H9 (cell line): ENCODE data around the gene KRTAP10-6. TPM values are rescaled to one million over a fixed set of nuclear protein-coding genes. Genes with fewer than 3 reads are reported as not detected.
"Not testable (repeated sequence)": the region's sequence is repeated elsewhere in the genome, so short reads cannot be mapped to it uniquely, and the experiment has no call there.

Source experiments
- DNase-seq: peaks from one replicate; pipeline ENCODE4 v3.0.0-alpha.2; 2017
- H2AFZ ChIP-seq: one replicate; pipeline ENCODE4 v1.6.1; 2013; ENCODE audit warnings: mild to moderate bottlenecking, low read length, control low read depth, moderate library complexity
- H2AK5ac ChIP-seq: 2 replicates; pipeline ENCODE4 v1.6.1; 2013; ENCODE audit warnings: low read length, control low read depth, mixed read lengths; ENCODE audit not compliant: insufficient read length
- H2BK120ac ChIP-seq: one replicate; pipeline ENCODE4 v1.6.1; 2013; ENCODE audit warnings: low read depth, mild to moderate bottlenecking, low read length, control low read depth, inconsistent platforms; ENCODE audit not compliant: poor library complexity, severe bottlenecking
- H2BK12ac ChIP-seq: 2 replicates; pipeline ENCODE4 v1.6.1; 2013; ENCODE audit warnings: low read length, control low read depth, mixed read lengths, low read depth; ENCODE audit not compliant: insufficient read length
- H2BK15ac ChIP-seq: 2 replicates; pipeline ENCODE4 v1.6.1; 2013; ENCODE audit warnings: low read depth, low read length, control low read depth
- H2BK20ac ChIP-seq: one replicate; pipeline ENCODE4 v1.6.1; 2013; ENCODE audit warnings: low read depth, mild to moderate bottlenecking, low read length, control low read depth, inconsistent platforms; ENCODE audit not compliant: poor library complexity, severe bottlenecking
- H2BK5ac ChIP-seq: 2 replicates; pipeline ENCODE4 v1.6.1; 2013; ENCODE audit warnings: low read length, control low read depth, mixed read lengths; ENCODE audit not compliant: insufficient read length
- H3K14ac ChIP-seq: 2 replicates; pipeline ENCODE4 v1.6.1; 2013; ENCODE audit warnings: low read length, control low read depth; ENCODE audit not compliant: insufficient read depth
- H3K18ac ChIP-seq: 2 replicates; pipeline ENCODE4 v1.6.1; 2013; ENCODE audit warnings: low read depth, mild to moderate bottlenecking, mixed read lengths, low read length, control low read depth; ENCODE audit not compliant: insufficient read length
- H3K23ac ChIP-seq: 2 replicates; pipeline ENCODE4 v1.6.1; 2013; ENCODE audit warnings: low read length, control low read depth, mixed read lengths, low read depth; ENCODE audit not compliant: insufficient read length
- H3K23me2 ChIP-seq: 2 replicates; pipeline ENCODE4 v1.6.1; 2013; ENCODE audit warnings: low read depth, mild to moderate bottlenecking, mixed read lengths, low read length, control low read depth; ENCODE audit not compliant: insufficient read length, poor library complexity, severe bottlenecking
- H3K27ac ChIP-seq: 2 replicates; pipeline ENCODE4 v1.5.1; 2013; ENCODE audit warnings: low read length, control low read depth, mixed read lengths, low read depth; ENCODE audit not compliant: insufficient read length
- H3K27me3 ChIP-seq: 2 replicates; pipeline ENCODE4 v1.6.1; 2013; ENCODE audit warnings: low read length, control low read depth, inconsistent platforms; ENCODE audit not compliant: insufficient read depth
- H3K4ac ChIP-seq: 2 replicates; pipeline ENCODE4 v1.6.1; 2013; ENCODE audit warnings: low read depth, mild to moderate bottlenecking, control low read depth, inconsistent platforms, low read length, moderate library complexity
- H3K4me1 ChIP-seq: 2 replicates; pipeline ENCODE4 v1.6.1; 2013; ENCODE audit warnings: low read length, control low read depth, inconsistent platforms; ENCODE audit not compliant: insufficient read depth
- H3K4me2 ChIP-seq: 2 replicates; pipeline ENCODE4 v1.6.1; 2013; ENCODE audit warnings: low read length, control low read depth, mixed read lengths; ENCODE audit not compliant: insufficient read length, insufficient read depth
- H3K56ac ChIP-seq: 2 replicates; pipeline ENCODE4 v1.6.1; 2013; ENCODE audit warnings: low read depth, mild to moderate bottlenecking, mixed read lengths, low read length, control low read depth; ENCODE audit not compliant: insufficient read length
- H3K79me1 ChIP-seq: 2 replicates; pipeline ENCODE4 v1.6.1; 2013; ENCODE audit warnings: low read depth, mild to moderate bottlenecking, moderate library complexity, low read length, control low read depth, inconsistent platforms; ENCODE audit not compliant: insufficient read depth, poor library complexity, severe bottlenecking
- H3K79me2 ChIP-seq: 2 replicates; pipeline ENCODE4 v1.6.1; 2013; ENCODE audit warnings: low read length, control low read depth, inconsistent platforms; ENCODE audit not compliant: insufficient read depth
- H3K9ac ChIP-seq: 2 replicates; pipeline ENCODE4 v1.6.1; 2013; ENCODE audit warnings: low read length, control low read depth, mixed read lengths; ENCODE audit not compliant: insufficient read length; ENCODE audit errors: extremely low read depth
- H3K9me3 ChIP-seq: one replicate; pipeline ENCODE4 v1.6.1; 2013; ENCODE audit warnings: low read depth, low read length, inconsistent platforms; ENCODE audit not compliant: control insufficient read depth
- H3T11ph ChIP-seq: one replicate; pipeline ENCODE4 v1.6.1; 2013; ENCODE audit warnings: mild to moderate bottlenecking, low read length, control low read depth, inconsistent platforms
- H4K20me1 ChIP-seq: one replicate; pipeline ENCODE4 v1.6.1; 2013; ENCODE audit not compliant: control insufficient read depth, insufficient read length, insufficient read depth
- H4K5ac ChIP-seq: 2 replicates; pipeline ENCODE4 v1.6.1; 2013; ENCODE audit warnings: low read depth, mild to moderate bottlenecking, mixed read lengths, low read length, control low read depth; ENCODE audit not compliant: insufficient read length
- H4K8ac ChIP-seq: replicated peaks from 2 replicates; pipeline ENCODE4 v1.6.1; 2013; ENCODE audit warnings: low read length, control low read depth, mixed read lengths, low read depth; ENCODE audit not compliant: insufficient read length
- H4K91ac ChIP-seq: 2 replicates; pipeline ENCODE4 v1.6.1; 2013; ENCODE audit warnings: low read depth, mild to moderate bottlenecking, moderate library complexity, mixed read lengths, low read length, control low read depth; ENCODE audit not compliant: insufficient read length
- H3K27ac Mint-ChIP-seq, 3 experiments: 2 replicates in 2 of 3; 3 replicates in 1 of 3; pipeline ENCODE4 v1.8.0; 2020 to 2021; ENCODE audit warnings: mixed read lengths in 3 of 3, mild to moderate bottlenecking in 1 of 3, moderate library complexity in 1 of 3
- H3K27me3 Mint-ChIP-seq: 2 replicates; pipeline ENCODE4 v1.8.0; 2021; ENCODE audit warnings: low read depth, mild to moderate bottlenecking, moderate library complexity, mixed read lengths
- H3K36me3 Mint-ChIP-seq, 3 experiments: 2 replicates in 2 of 3; 3 replicates in 1 of 3; pipeline ENCODE4 v1.8.0; 2020 to 2021; ENCODE audit warnings: low read depth in 3 of 3, mixed read lengths in 3 of 3; ENCODE audit not compliant: insufficient read depth in 1 of 3
- H3K4me1 Mint-ChIP-seq, 2 experiments: 2 replicates each; pipeline ENCODE4 v1.8.0; 2020; ENCODE audit warnings: mixed read lengths in 2 of 2
- H3K4me3 Mint-ChIP-seq, 2 experiments: 2 replicates in 1 of 2; 3 replicates in 1 of 2; pipeline ENCODE4 v1.8.0; 2020 to 2021; ENCODE audit warnings: mild to moderate bottlenecking in 2 of 2, mixed read lengths in 2 of 2, moderate library complexity in 1 of 2
- H3K9me3 Mint-ChIP-seq, 2 experiments: 2 replicates in 1 of 2; 3 replicates in 1 of 2; pipeline ENCODE4 v1.8.0; 2020; ENCODE audit warnings: mild to moderate bottlenecking in 2 of 2, mixed read lengths in 2 of 2, moderate library complexity in 1 of 2
- WGBS: extraction: QIAGEN DNeasy Blood & Tissue Kit; methylation state at CpG from one replicate; pipeline ENCODE4 v1.1.7; 2013; ENCODE audit warnings: missing lambda C conversion rate, low lambda C conversion rate, mixed read lengths; ENCODE audit not compliant: insufficient read length; ENCODE audit errors: extremely low coverage; 5-methylcytosine and 5-hydroxymethylcytosine counted together
- total RNA-seq: library from RNA; stranded (reverse); gene quantifications from 2 replicates; pipeline ENCODE4 v1.2.1, GENCODE V29; 2021
- TF ChIP-seq, protein P1 (sequence below): fragments of 200-600 bp; sonication (generic); conservative IDR thresholded peaks from 3 replicates; pipeline ENCODE4 v1.8.0; 2021; ENCODE audit warnings: antibody characterized with exemption, mild to moderate bottlenecking

The KRTAP10-6 gene
- total RNA-seq, 1 experiment from 2014 or later: not detected

DNA sequence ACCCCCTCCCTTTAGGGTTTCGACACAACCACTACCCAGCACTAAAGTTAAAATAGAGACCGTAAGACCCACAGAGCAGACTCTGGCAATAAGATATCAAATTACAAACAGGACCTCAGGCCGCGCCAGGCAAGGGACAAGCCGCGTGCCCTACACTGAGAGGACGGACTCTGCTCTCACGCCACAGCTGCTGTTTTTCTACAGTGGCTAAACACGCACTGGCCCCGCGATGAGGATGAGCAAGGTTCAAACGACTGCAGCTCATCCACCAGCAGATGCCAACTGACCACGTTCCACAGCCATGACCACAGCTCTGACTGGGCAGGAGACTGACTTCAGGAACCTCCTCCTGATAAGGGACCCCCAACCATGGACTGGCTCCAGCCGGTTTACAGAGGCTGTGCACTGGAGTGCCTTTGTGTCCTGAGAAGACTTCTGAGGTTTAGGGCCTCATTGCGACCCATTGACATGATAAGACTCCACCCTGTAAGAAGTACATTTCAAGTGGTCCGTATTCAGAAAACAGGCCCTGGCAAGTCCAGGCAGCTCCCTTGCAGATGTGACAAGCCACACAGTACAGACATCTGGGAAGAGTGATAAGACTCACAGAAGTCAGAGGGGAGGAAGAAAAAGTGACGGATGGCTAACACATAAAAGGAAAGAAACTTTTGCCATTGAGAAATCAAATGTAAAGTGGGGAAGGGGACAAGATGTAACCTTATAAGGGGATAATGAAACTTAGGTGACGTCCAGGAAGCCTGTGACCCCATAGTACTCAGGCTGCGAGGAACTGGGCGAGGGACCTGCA lies 1.5 kb upstream of the KRTAP10-6 start:
- Histone ChIP-seq H2BK5ac (no peak overlapping the region), H3K4me1 (no peaks in the 10 kb centered on the region; the same call in 1 of the 2 replicates), H3K14ac (peak overlapping the region; percentile 55; the same call in 1 of the 2 replicates), H4K20me1 (no peaks in the 10 kb centered on the region), H2BK12ac (no peak overlapping the region), H3K18ac (peak overlapping the region; percentile 52), H2BK120ac (no peak overlapping the region), H3K79me1 (no peaks in the 10 kb centered on the region), H3K23me2 (no peaks in the 10 kb centered on the region), H3K56ac (no peak overlapping the region), H3K4me2 (no peak overlapping the region), H2AFZ (no peak overlapping the region), H2AK5ac (no peak overlapping the region), H3K27me3 (no peaks in the 10 kb centered on the region), H4K91ac (no peak overlapping the region), H4K8ac (no peak overlapping the region), H3K27ac (no peak overlapping the region), H3K9ac (no peak overlapping the region), H3K79me2 (no peaks in the 10 kb centered on the region), H2BK20ac (no peak overlapping the region), H4K5ac (no peak overlapping the region), H3K23ac (no peak overlapping the region), H3T11ph (no peak overlapping the region), H3K4ac (no peak overlapping the region), H3K9me3 (no peaks in the 10 kb centered on the region), H2BK15ac (no peak overlapping the region)
- no CpG with 5 or more reads among the region's 20 CpGs for WGBS
- no peaks in the 10 kb centered on the region; the same call in none of the 2 replicates for H3K27me3 Mint-ChIP-seq
- H3K4me3 Mint-ChIP-seq: peak overlapping the region in 1 of 2 experiments; percentile 64; a peak in 2 of 5 replicates
- H3K4me1 Mint-ChIP-seq: peaks cover 44 to 45% of the 10 kb centered on the region in 2 experiments
- DNase-seq: peak; percentile 56
- TF ChIP-seq, protein P1, sequence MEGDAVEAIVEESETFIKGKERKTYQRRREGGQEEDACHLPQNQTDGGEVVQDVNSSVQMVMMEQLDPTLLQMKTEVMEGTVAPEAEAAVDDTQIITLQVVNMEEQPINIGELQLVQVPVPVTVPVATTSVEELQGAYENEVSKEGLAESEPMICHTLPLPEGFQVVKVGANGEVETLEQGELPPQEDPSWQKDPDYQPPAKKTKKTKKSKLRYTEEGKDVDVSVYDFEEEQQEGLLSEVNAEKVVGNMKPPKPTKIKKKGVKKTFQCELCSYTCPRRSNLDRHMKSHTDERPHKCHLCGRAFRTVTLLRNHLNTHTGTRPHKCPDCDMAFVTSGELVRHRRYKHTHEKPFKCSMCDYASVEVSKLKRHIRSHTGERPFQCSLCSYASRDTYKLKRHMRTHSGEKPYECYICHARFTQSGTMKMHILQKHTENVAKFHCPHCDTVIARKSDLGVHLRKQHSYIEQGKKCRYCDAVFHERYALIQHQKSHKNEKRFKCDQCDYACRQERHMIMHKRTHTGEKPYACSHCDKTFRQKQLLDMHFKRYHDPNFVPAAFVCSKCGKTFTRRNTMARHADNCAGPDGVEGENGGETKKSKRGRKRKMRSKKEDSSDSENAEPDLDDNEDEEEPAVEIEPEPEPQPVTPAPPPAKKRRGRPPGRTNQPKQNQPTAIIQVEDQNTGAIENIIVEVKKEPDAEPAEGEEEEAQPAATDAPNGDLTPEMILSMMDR: no peak
- H3K9me3 Mint-ChIP-seq: no peaks in the 10 kb centered on the region; a peak in 1 of 5 replicates
- H3K36me3 Mint-ChIP-seq: 0 out of 7 replicates have a peak, but pooled peaks cover 0 to 3% (median 0%) of the 10 kb centered on the region in 3 experiments
- peak overlapping the region in 2 of 3 experiments; percentile 61 to 81; a peak in 3 of 7 replicates for H3K27ac Mint-ChIP-seq

DNA sequence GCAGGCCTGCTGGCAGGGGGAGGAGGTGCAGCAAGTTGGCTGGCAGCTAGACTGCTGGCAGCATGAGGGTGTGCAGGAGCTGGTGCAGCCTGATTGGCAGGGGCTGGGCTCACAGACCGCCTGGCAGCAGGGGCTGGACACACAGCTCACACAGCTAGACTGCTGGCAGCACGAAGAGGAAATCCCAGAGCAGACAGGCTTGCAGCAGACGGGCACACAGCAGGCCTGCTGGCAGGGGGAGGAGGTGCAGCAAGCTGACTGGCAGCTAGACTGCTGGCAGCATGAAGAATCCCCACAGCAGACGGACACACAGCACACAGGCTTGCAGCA lies 539 bp downstream of the KRTAP10-6 start:
- not testable (repeated sequence) for H3K4me1 ChIP-seq, H3K23ac ChIP-seq, H4K5ac ChIP-seq, H3K9me3 ChIP-seq, H3T11ph ChIP-seq, H3K27ac Mint-ChIP-seq, H3K4me2 ChIP-seq, H3K9ac ChIP-seq, H2BK5ac ChIP-seq, H3K9me3 Mint-ChIP-seq, H2BK20ac ChIP-seq, H2AK5ac ChIP-seq, H4K8ac ChIP-seq, H2BK15ac ChIP-seq, H3K56ac ChIP-seq, H3K14ac ChIP-seq, H4K20me1 ChIP-seq, H3K79me2 ChIP-seq, H3K27me3 ChIP-seq, H3K27ac ChIP-seq, H3K4me3 Mint-ChIP-seq, H3K79me1 ChIP-seq, H3K36me3 Mint-ChIP-seq, H3K4ac ChIP-seq, H2BK12ac ChIP-seq, H2AFZ ChIP-seq, H3K18ac ChIP-seq, DNase-seq, H3K23me2 ChIP-seq, H4K91ac ChIP-seq, H2BK120ac ChIP-seq, H3K27me3 Mint-ChIP-seq
- WGBS: no CpG with 5 or more reads among the region's 4 CpGs
- H3K4me1 Mint-ChIP-seq: peaks cover 27% of the 10 kb centered on the region in 2 experiments
